Measurements from ENCODE around the gene ZMYM4. TPM values are rescaled to one million over a fixed set of nuclear protein-coding genes. Genes with fewer than 3 reads are reported as not detected.
"Not testable (repeated sequence)": the region's sequence is repeated elsewhere in the genome, so short reads cannot be mapped to it uniquely, and the experiment has no call there.

Gene ZMYM4
- total RNA-seq, 1 donor from 2014 or later = 19.8 TPM

GRCh38 chr1:35319988-35320713 is 51.6 kb downstream of the ZMYM4 start:
- DNase-seq (ENCODE audit: low read depth) = peak; percentile 64
- no peak for TF ChIP-seq CTCF (conservative IDR thresholded peaks at IDR 0.05; ENCODE audit: low read depth, low read length)
- H3K4me3 ChIP-seq (ENCODE audit: low read depth, low read length) = no peak overlapping the region

- DNase-seq (ENCODE audit: low read depth) = no peak
- TF ChIP-seq CTCF (conservative IDR thresholded peaks at IDR 0.05; ENCODE audit: low read depth, low read length) = no peak
- H3K4me3 ChIP-seq (ENCODE audit: low read depth, low read length) = no peak overlapping the region
Observed at GRCh38 chr1:35320937-35321336, 52.4 kb downstream of the ZMYM4 start.

GRCh38 chr1:35324486-35324885 is 56.0 kb downstream of the ZMYM4 start:
- no peak for TF ChIP-seq CTCF (conservative IDR thresholded peaks at IDR 0.05; ENCODE audit: low read depth, low read length)
- H3K4me3 ChIP-seq (ENCODE audit: low read depth, low read length) = no peak overlapping the region
- DNase-seq (ENCODE audit: low read depth) = peak; percentile 23

- TF ChIP-seq CTCF (conservative IDR thresholded peaks at IDR 0.05; ENCODE audit: low read depth, low read length) = no peak
- no peak for DNase-seq (ENCODE audit: low read depth)
Observed at GRCh38 chr1:35326246-35326866, 57.8 kb downstream of the ZMYM4 start.

GRCh38 chr1:35331618-35332017 is 63.1 kb downstream of the ZMYM4 start:
- not testable (repeated sequence) for DNase-seq (ENCODE audit: low read depth); H3K4me3 ChIP-seq (ENCODE audit: low read depth, low read length)

More at GRCh38 chr1:35326246-35326866, 57.8 kb downstream of the ZMYM4 start:
- H3K4me3 ChIP-seq (ENCODE audit: low read depth, low read length) = no peak overlapping the region

GRCh38 chr1:35334485-35334884 is 66.0 kb downstream of the ZMYM4 start:
- no peak for DNase-seq (ENCODE audit: low read depth)
- no peak for TF ChIP-seq CTCF (conservative IDR thresholded peaks at IDR 0.05; ENCODE audit: low read depth, low read length)
- H3K4me3 ChIP-seq (ENCODE audit: low read depth, low read length) = no peak overlapping the region

GRCh38 chr1:35340519-35340918 is 72.0 kb downstream of the ZMYM4 start:
- no peak overlapping the region for H3K4me3 ChIP-seq (ENCODE audit: low read depth, low read length)
- TF ChIP-seq CTCF (conservative IDR thresholded peaks at IDR 0.05; ENCODE audit: low read depth, low read length) = no peak
- DNase-seq (ENCODE audit: low read depth) = no peak

Measured in epithelial cell of proximal tubule (primary cell).